Liver (tissue), 9 donors: ENCODE results near the gene TPST1. TPM values are rescaled to one million over a fixed set of nuclear protein-coding genes. Genes with fewer than 3 reads are reported as not detected.

Experiments
- DNase-seq: peaks from one replicate; pipeline ENCODE4 v3.0.0-alpha.2; 2017; ENCODE audit warnings: low spot score
- H3K27ac ChIP-seq, 2 donors: one replicate each; pipeline ENCODE4 v1.7.0; 2013; ENCODE audit warnings: inconsistent platforms in 2 of 2, low read length in 2 of 2, control low read depth in 1 of 2, low read depth in 1 of 2, mild to moderate bottlenecking in 1 of 2
- H3K27me3 ChIP-seq, 4 donors: one replicate each; pipeline versions ENCODE4 v1.6.1 to v1.7.0; 2013; ENCODE audit warnings: low read length in 3 of 4, inconsistent platforms in 1 of 4, mild to moderate bottlenecking in 1 of 4, moderate library complexity in 1 of 4; ENCODE audit not compliant: control insufficient read depth in 4 of 4, insufficient read depth in 4 of 4
- H3K36me3 ChIP-seq, 4 donors: one replicate each; pipeline versions ENCODE4 v1.6.1 to v1.7.0; 2013; ENCODE audit warnings: low read length in 3 of 4, mild to moderate bottlenecking in 3 of 4, low read depth in 1 of 4, moderate library complexity in 1 of 4; ENCODE audit not compliant: control insufficient read depth in 4 of 4, insufficient read depth in 3 of 4
- H3K4me1 ChIP-seq, 4 donors: one replicate each; pipeline versions ENCODE4 v1.6.1 to v1.7.0; 2013; ENCODE audit warnings: low read length in 3 of 4, mild to moderate bottlenecking in 3 of 4, moderate library complexity in 1 of 4; ENCODE audit not compliant: control insufficient read depth in 4 of 4, insufficient read depth in 4 of 4
- H3K4me3 ChIP-seq, 3 donors: one replicate each; pipeline versions ENCODE4 v1.6.1 to v1.7.0; 2013; ENCODE audit warnings: low read length in 3 of 3, control low read depth in 1 of 3, low read depth in 1 of 3, mild to moderate bottlenecking in 1 of 3
- H3K9ac ChIP-seq, 2 donors: one replicate each; pipeline ENCODE4 v1.7.0; 2013; ENCODE audit warnings: low read length in 2 of 2, mild to moderate bottlenecking in 2 of 2, moderate library complexity in 2 of 2, control low read depth in 1 of 2, low read depth in 1 of 2
- H3K9me3 ChIP-seq, 4 donors: one replicate each; pipeline versions ENCODE4 v1.6.1 to v1.7.0; 2013; ENCODE audit warnings: low read length in 3 of 4; ENCODE audit not compliant: control insufficient read depth in 4 of 4
- EGR1 ChIP-seq, 2 donors: IDR thresholded peaks; 2 replicates each; pipeline ENCODE4 v1.6.1; 2016 to 2018; ENCODE audit warnings: antibody characterized with exemption in 2 of 2, low read depth in 2 of 2
- FOXA1 ChIP-seq: IDR thresholded peaks from 2 replicates; pipeline ENCODE4 v1.6.1; 2016; ENCODE audit warnings: antibody characterized with exemption
- HNF4A ChIP-seq, 2 donors: conservative IDR thresholded peaks; 2 replicates each; pipeline ENCODE4 v1.6.1; 2016; ENCODE audit warnings: antibody characterized with exemption in 2 of 2, mild to moderate bottlenecking in 2 of 2
- RAD21 ChIP-seq, 2 donors: IDR thresholded peaks; 2 replicates each; pipeline ENCODE4 v1.6.1; 2016; ENCODE audit warnings: antibody characterized with exemption in 2 of 2, mild to moderate bottlenecking in 2 of 2
- REST ChIP-seq: IDR thresholded peaks from 2 replicates; pipeline ENCODE4 v1.6.1; 2016; ENCODE audit warnings: antibody characterized with exemption, mild to moderate bottlenecking
- RXRA ChIP-seq, 2 donors: IDR thresholded peaks; 2 replicates each; pipeline ENCODE4 v1.6.1; 2017 to 2018; ENCODE audit warnings: antibody characterized with exemption in 2 of 2, mild to moderate bottlenecking in 1 of 2
- SP1 ChIP-seq: IDR thresholded peaks from 2 replicates; pipeline ENCODE4 v1.6.1; 2018; ENCODE audit warnings: antibody characterized with exemption, mild to moderate bottlenecking
- TAF1 ChIP-seq: conservative IDR thresholded peaks from 2 replicates; pipeline ENCODE4 v1.6.1; 2016; ENCODE audit warnings: antibody characterized with exemption, mild to moderate bottlenecking
- YY1 ChIP-seq: IDR thresholded peaks from 2 replicates; pipeline ENCODE4 v1.6.1; 2016; ENCODE audit warnings: antibody characterized with exemption, mild to moderate bottlenecking
- WGBS: extraction: QIAGEN DNeasy Blood & Tissue Kit; methylation state at CpG from one replicate; pipeline ENCODE4 v1.1.7; 2013; 5-methylcytosine and 5-hydroxymethylcytosine counted together
- polyA plus RNA-seq, 2 donors: library from polyadenylated mRNA; stranded (reverse) in 1 of 2; unstranded in 1 of 2; fragments of 200-250 nt in 1 of 2; fragments of >200 nt in 1 of 2; fragmentation: Nextera tagmentation in 1 of 2; extraction: Ambion mirVana in 1 of 2; gene quantifications; one replicate each; pipeline versions ENCODE4 v1.2.1 to v1.2.3, GENCODE V29; 2013 to 2015
- total RNA-seq, 2 donors: library from RNA; depleted of rRNA; stranded (reverse); fragments of >200 nt; gene quantifications; one replicate each; pipeline ENCODE4 v1.2.3, GENCODE V29; 2014
- TF ChIP-seq, protein P1 (sequence below): IDR thresholded peaks from 2 replicates; pipeline ENCODE4 v1.6.1; 2016; ENCODE audit warnings: antibody characterized with exemption
- donor health status: healthy.
- donor health status: healthy.
- donor health status: healthy.
- donor health status: healthy.
- donor health status: healthy.

Gene TPST1
- total and polyA plus RNA-seq, 4 donors: 23.8 to 62.5 (median 25.7) TPM

- no peak overlapping the region for H3K27ac ChIP-seq
- no peak for TF ChIP-seq FOXA1
- no peak for TF ChIP-seq SP1
- no peak for TF ChIP-seq REST
- TF ChIP-seq YY1: no peak
- no peak for TF ChIP-seq TAF1
- no peak for TF ChIP-seq RAD21 (IDR thresholded peaks at IDR 0.05)
- TF ChIP-seq HNF4A (conservative IDR thresholded peaks at IDR 0.05): no peak
- TF ChIP-seq, protein P1, sequence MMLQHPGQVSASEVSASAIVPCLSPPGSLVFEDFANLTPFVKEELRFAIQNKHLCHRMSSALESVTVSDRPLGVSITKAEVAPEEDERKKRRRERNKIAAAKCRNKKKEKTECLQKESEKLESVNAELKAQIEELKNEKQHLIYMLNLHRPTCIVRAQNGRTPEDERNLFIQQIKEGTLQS: no peak
- no peak for TF ChIP-seq EGR1 (IDR thresholded peaks at IDR 0.05; ENCODE audit: low read depth in 2 of 2)
- no peak overlapping the region for H3K9ac ChIP-seq
- H3K27me3 ChIP-seq: no peaks in the 10 kb centered on the region
- DNase-seq: no peak
- H3K4me3 ChIP-seq: no peak overlapping the region
- H3K4me1 ChIP-seq: peaks cover 0 to 10% (median 9%) of the 10 kb centered on the region in 4 donors
- no peaks in the 10 kb centered on the region for H3K9me3 ChIP-seq
- H3K36me3 ChIP-seq: peaks cover 0 to 4% (median 1%) of the 10 kb centered on the region in 4 donors
Observed at GRCh38 chr7:66255534-66256100, 50.5 kb downstream of the TPST1 start.

DNA sequence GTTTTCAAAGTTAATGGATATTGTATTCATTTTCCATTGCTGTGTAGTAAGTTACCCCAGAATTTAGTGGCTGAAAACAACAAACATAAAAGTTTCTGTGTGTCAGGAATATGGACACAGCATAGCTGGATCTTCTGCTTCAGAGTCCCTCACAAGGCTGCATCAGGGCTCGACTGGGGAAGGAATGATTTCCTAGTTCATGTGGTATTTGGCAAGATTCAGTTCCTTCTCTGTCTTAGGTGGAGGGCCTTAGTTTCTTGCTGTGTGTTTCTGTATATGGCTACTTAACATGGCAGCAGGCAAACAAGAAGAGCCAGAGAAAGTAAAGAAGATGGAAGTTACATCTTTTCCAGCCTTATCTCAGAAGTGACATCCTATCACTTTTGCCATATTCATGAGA lies 51.1 kb downstream of the TPST1 start:
- Histone ChIP-seq H3K4me3 (no peak overlapping the region), H3K36me3 (peaks cover 0 to 4% (median 1%) of the 10 kb centered on the region in 4 donors), H3K4me1 (peaks cover 0 to 10% (median 9%) of the 10 kb centered on the region in 4 donors), H3K9me3 (no peaks in the 10 kb centered on the region), H3K27ac (no peak overlapping the region), H3K9ac (no peak overlapping the region), H3K27me3 (no peaks in the 10 kb centered on the region)
- TF ChIP-seq REST (no peak), RXRA (IDR thresholded peaks at IDR 0.05) (no peak)
- TF ChIP-seq, protein P1: no peak
- no peak for DNase-seq
- WGBS: 4% methylated on average over 1 of the region's 1 CpG
